GM12864 (cell line): Measurements from ENCODE around the gene LIX1.

Experiments used
- DNase-seq: peaks from one replicate; pipeline ENCODE4 v3.0.0-alpha.2; 2011; ENCODE audit warnings: low read depth
- H3K4me3 ChIP-seq: 2 replicates; pipeline ENCODE4 v1.5.1; 2011; ENCODE audit warnings: mild to moderate bottlenecking, low read depth, low read length, control low read depth
- CTCF ChIP-seq: IDR thresholded peaks from 2 replicates; pipeline ENCODE4 v1.5.1; 2011; ENCODE audit warnings: low read depth, mild to moderate bottlenecking, moderate library complexity, low read length, control low read depth, inconsistent platforms; ENCODE audit errors: missing control alignments

Gene LIX1

GRCh38 chr5:97118261-97119006 lies 24.0 kb downstream of the LIX1 start:
- DNase-seq: no peak
- TF ChIP-seq CTCF: no peak
- no peak overlapping the region for H3K4me3 ChIP-seq

- DNase-seq: no peak
- no peak for TF ChIP-seq CTCF
- H3K4me3 ChIP-seq: no peak overlapping the region
Measured at GRCh38 chr5:97115932-97116331, 26.5 kb downstream of the LIX1 start.

GRCh38 chr5:97112230-97112629 lies 30.2 kb downstream of the LIX1 start:
- no peak for DNase-seq
- no peak overlapping the region for H3K4me3 ChIP-seq
- TF ChIP-seq CTCF: no peak

- no peak for TF ChIP-seq CTCF
- no peak overlapping the region for H3K4me3 ChIP-seq
- no peak for DNase-seq
Measured at GRCh38 chr5:97111616-97112015, 30.8 kb downstream of the LIX1 start.

- DNase-seq: no peak
- no peak for TF ChIP-seq CTCF
- H3K4me3 ChIP-seq: no peak overlapping the region
Measured at GRCh38 chr5:97111004-97111403, 31.4 kb downstream of the LIX1 start.

GRCh38 chr5:97107318-97107717 lies 35.1 kb downstream of the LIX1 start:
- no peak overlapping the region for H3K4me3 ChIP-seq
- no peak for DNase-seq
- no peak for TF ChIP-seq CTCF

- no peak for DNase-seq
- no peak for TF ChIP-seq CTCF
- no peak overlapping the region for H3K4me3 ChIP-seq
Measured at GRCh38 chr5:97106216-97106581, 36.2 kb downstream of the LIX1 start.
